Activated naive CD8-positive, alpha-beta T cell (primary cell): Measurements from ENCODE around the gene CUEDC1.

Experiments
- H3K27ac Mint-ChIP-seq: one replicate; pipeline ENCODE4 v1.8.0; 2021; ENCODE audit warnings: mixed read lengths
- H3K27me3 Mint-ChIP-seq: one replicate; pipeline ENCODE4 v1.8.0; 2021; ENCODE audit warnings: mixed read lengths
- H3K36me3 Mint-ChIP-seq: one replicate; pipeline ENCODE4 v1.8.0; 2021; ENCODE audit warnings: mixed read lengths
- H3K4me1 Mint-ChIP-seq: one replicate; pipeline ENCODE4 v1.8.0; 2021; ENCODE audit warnings: low read depth, mixed read lengths
- H3K4me3 Mint-ChIP-seq: one replicate; pipeline ENCODE4 v1.8.0; 2021; ENCODE audit warnings: mild to moderate bottlenecking, mixed read lengths
- H3K9me3 Mint-ChIP-seq: one replicate; pipeline ENCODE4 v1.8.0; 2021; ENCODE audit warnings: low read depth, mixed read lengths

The CUEDC1 gene

GRCh38 chr17:57940653-57941329, 14.4 kb downstream of the CUEDC1 start:
- Mint-ChIP-seq H3K27ac (no peak overlapping the region), H3K4me3 (no peak overlapping the region), H3K36me3 (no peaks in the 10 kb centered on the region), H3K9me3 (no peaks in the 10 kb centered on the region), H3K4me1 (peaks cover 20% of the 10 kb centered on the region), H3K27me3 (peaks cover 1% of the 10 kb centered on the region)

GRCh38 chr17:57940231-57940630, 15.0 kb downstream of the CUEDC1 start:
- peaks cover 20% of the 10 kb centered on the region for H3K4me1 Mint-ChIP-seq
- no peak overlapping the region for H3K4me3 Mint-ChIP-seq
- H3K27ac Mint-ChIP-seq: no peak overlapping the region
- no peaks in the 10 kb centered on the region for H3K9me3 Mint-ChIP-seq
- no peaks in the 10 kb centered on the region for H3K36me3 Mint-ChIP-seq
- peaks cover 1% of the 10 kb centered on the region for H3K27me3 Mint-ChIP-seq

- no peaks in the 10 kb centered on the region for H3K9me3 Mint-ChIP-seq
- H3K36me3 Mint-ChIP-seq: no peaks in the 10 kb centered on the region
- no peak overlapping the region for H3K4me3 Mint-ChIP-seq
- H3K27me3 Mint-ChIP-seq: peaks cover 1% of the 10 kb centered on the region
- H3K27ac Mint-ChIP-seq: no peak overlapping the region
- H3K4me1 Mint-ChIP-seq: peaks cover 20% of the 10 kb centered on the region
Measured at GRCh38 chr17:57939797-57940196, 15.4 kb downstream of the CUEDC1 start.

- no peak overlapping the region for H3K27ac Mint-ChIP-seq
- H3K4me3 Mint-ChIP-seq: no peak overlapping the region
- H3K9me3 Mint-ChIP-seq: no peaks in the 10 kb centered on the region
- no peaks in the 10 kb centered on the region for H3K27me3 Mint-ChIP-seq
- H3K36me3 Mint-ChIP-seq: no peaks in the 10 kb centered on the region
- peaks cover 20% of the 10 kb centered on the region for H3K4me1 Mint-ChIP-seq
Measured at GRCh38 chr17:57938061-57938502, 17.1 kb downstream of the CUEDC1 start.

GRCh38 chr17:57937492-57937891, 17.7 kb downstream of the CUEDC1 start:
- Mint-ChIP-seq H3K9me3 (no peaks in the 10 kb centered on the region), H3K36me3 (no peaks in the 10 kb centered on the region), H3K27me3 (no peaks in the 10 kb centered on the region), H3K4me1 (peaks cover 20% of the 10 kb centered on the region), H3K4me3 (no peak overlapping the region), H3K27ac (no peak overlapping the region)

DNA sequence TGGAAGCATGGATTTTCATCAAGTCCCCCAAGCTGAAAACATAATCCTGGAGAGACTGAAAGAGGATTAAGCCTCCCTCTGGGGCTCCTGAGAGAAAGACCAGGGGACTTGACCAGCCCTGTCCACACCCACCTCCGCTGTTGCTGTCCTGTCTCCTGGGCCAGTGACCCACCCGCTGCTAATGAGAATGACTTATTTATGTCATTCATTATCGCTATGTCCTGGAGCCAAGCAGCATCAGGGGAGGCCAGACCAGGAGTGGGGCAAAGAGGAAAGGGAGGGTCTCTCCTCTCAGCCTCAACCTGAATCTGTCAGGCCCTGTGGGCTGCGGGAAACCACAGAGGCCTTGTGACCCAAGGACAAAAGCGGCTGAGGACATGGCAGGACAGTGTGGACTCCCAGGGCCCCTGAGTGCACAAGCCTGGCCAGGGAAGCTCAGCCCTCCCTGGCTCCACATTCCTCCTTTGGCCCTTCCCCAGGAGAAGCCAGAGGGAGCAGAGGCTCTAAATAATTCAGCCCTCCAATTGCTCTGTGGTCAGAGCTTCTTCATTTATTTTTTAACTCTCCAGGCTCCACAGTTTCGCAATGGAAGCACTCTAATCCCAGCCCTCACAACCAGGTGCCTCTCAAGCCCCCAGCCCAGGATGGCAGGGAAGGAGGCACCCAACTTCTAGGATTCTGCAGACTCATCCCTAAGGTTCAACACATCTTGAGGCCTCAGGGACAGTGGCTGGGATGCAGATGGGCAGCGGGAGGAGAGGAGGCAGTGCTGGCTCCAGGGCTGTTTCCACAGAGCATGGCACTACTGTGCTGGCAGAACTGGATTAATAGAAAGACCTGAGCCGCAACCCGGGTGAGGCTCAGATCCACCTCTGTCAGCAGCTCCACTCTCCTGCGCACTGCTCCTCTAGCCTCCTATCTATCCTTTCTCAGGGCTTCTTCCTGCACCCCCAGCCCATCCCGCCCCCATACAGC, 19.1 kb downstream of the CUEDC1 start:
- Mint-ChIP-seq H3K4me1 (peaks cover 17% of the 10 kb centered on the region), H3K9me3 (no peaks in the 10 kb centered on the region), H3K27me3 (no peaks in the 10 kb centered on the region), H3K36me3 (no peaks in the 10 kb centered on the region), H3K27ac (no peak overlapping the region), H3K4me3 (no peak overlapping the region)

GRCh38 chr17:57931488-57932137, 23.6 kb downstream of the CUEDC1 start:
- peaks cover 3% of the 10 kb centered on the region for H3K27me3 Mint-ChIP-seq
- no peaks in the 10 kb centered on the region for H3K4me1 Mint-ChIP-seq
- no peaks in the 10 kb centered on the region for H3K9me3 Mint-ChIP-seq
- no peaks in the 10 kb centered on the region for H3K36me3 Mint-ChIP-seq
- no peak overlapping the region for H3K4me3 Mint-ChIP-seq
- no peak overlapping the region for H3K27ac Mint-ChIP-seq

- Mint-ChIP-seq H3K4me3 (no peak overlapping the region), H3K9me3 (no peaks in the 10 kb centered on the region), H3K4me1 (no peaks in the 10 kb centered on the region), H3K27me3 (peaks cover 3% of the 10 kb centered on the region), H3K36me3 (no peaks in the 10 kb centered on the region), H3K27ac (no peak overlapping the region)
Measured at GRCh38 chr17:57930239-57930638, 25.0 kb downstream of the CUEDC1 start.

GRCh38 chr17:57929386-57929785, 25.8 kb downstream of the CUEDC1 start:
- Mint-ChIP-seq H3K36me3 (no peaks in the 10 kb centered on the region), H3K27me3 (peaks cover 3% of the 10 kb centered on the region), H3K27ac (no peak overlapping the region), H3K4me3 (no peak overlapping the region), H3K4me1 (no peaks in the 10 kb centered on the region), H3K9me3 (no peaks in the 10 kb centered on the region)

GRCh38 chr17:57928928-57929327, 26.3 kb downstream of the CUEDC1 start:
- H3K4me3 Mint-ChIP-seq: no peak overlapping the region
- H3K27me3 Mint-ChIP-seq: peaks cover 3% of the 10 kb centered on the region
- H3K27ac Mint-ChIP-seq: no peak overlapping the region
- H3K36me3 Mint-ChIP-seq: no peaks in the 10 kb centered on the region
- H3K9me3 Mint-ChIP-seq: no peaks in the 10 kb centered on the region
- H3K4me1 Mint-ChIP-seq: no peaks in the 10 kb centered on the region

- Mint-ChIP-seq H3K4me1 (no peaks in the 10 kb centered on the region), H3K9me3 (no peaks in the 10 kb centered on the region), H3K4me3 (no peak overlapping the region), H3K36me3 (no peaks in the 10 kb centered on the region), H3K27me3 (peaks cover 3% of the 10 kb centered on the region), H3K27ac (no peak overlapping the region)
Measured at GRCh38 chr17:57927048-57927723, 28.0 kb downstream of the CUEDC1 start.

GRCh38 chr17:57926723-57927047, 28.5 kb downstream of the CUEDC1 start:
- peaks cover 3% of the 10 kb centered on the region for H3K27me3 Mint-ChIP-seq
- H3K4me3 Mint-ChIP-seq: no peak overlapping the region
- no peaks in the 10 kb centered on the region for H3K36me3 Mint-ChIP-seq
- H3K4me1 Mint-ChIP-seq: no peaks in the 10 kb centered on the region
- H3K9me3 Mint-ChIP-seq: no peaks in the 10 kb centered on the region
- no peak overlapping the region for H3K27ac Mint-ChIP-seq

DNA sequence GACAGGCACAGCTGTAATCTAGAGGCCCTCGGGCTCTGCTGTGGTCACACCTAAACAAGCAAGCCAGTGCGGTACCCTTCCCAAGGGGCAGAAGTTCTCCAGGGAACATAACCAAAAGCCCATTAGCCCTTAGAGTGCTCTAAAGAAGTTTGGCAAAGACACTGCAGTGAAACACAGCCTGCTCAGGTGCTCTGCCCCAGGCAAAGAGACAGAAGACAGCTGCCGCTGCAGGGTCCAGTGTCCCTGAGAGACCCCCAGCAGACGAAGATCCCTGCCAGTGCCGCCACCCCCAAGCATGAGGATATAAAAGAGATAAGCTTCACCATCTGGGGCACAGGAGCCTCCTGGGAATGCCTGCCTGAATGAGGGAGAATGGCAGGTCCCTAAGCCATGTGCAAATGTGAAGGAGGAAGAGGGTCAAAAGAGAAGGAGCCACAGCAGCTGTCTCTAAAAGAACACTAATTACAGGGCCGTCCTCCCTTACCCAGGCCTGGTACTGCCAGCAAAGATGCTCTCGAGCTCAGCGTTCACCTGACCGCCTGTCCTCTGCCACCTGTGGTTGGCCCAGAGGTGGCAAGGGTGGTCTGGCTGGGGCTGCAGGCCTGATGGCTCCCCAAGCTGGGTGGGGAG, 29.7 kb downstream of the CUEDC1 start:
- no peak overlapping the region for H3K4me3 Mint-ChIP-seq
- H3K4me1 Mint-ChIP-seq: no peaks in the 10 kb centered on the region
- no peaks in the 10 kb centered on the region for H3K9me3 Mint-ChIP-seq
- no peaks in the 10 kb centered on the region for H3K36me3 Mint-ChIP-seq
- peaks cover 3% of the 10 kb centered on the region for H3K27me3 Mint-ChIP-seq
- H3K27ac Mint-ChIP-seq: no peak overlapping the region

DNA sequence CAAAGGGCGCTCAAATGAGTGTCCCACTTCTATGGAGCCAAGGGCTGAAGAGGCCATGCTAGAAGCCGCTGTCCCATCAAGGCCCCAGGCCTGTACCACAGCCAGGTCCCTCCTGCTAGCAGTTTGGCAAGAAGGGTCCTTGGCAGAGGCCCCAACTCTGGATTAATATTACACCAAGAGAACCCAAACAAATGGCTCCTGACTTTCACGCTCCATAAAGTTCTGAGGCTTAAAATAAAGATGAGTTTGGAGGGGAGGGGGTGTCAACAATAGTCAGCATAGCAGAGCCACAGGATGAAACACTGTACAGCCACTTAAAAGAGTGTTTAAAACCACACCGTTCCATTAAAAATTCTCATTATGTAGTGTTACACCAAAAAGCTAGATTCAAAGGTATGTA, 30.5 kb downstream of the CUEDC1 start:
- no peaks in the 10 kb centered on the region for H3K9me3 Mint-ChIP-seq
- no peak overlapping the region for H3K27ac Mint-ChIP-seq
- H3K4me3 Mint-ChIP-seq: no peak overlapping the region
- H3K36me3 Mint-ChIP-seq: no peaks in the 10 kb centered on the region
- no peaks in the 10 kb centered on the region for H3K4me1 Mint-ChIP-seq
- H3K27me3 Mint-ChIP-seq: peaks cover 3% of the 10 kb centered on the region
